Natural killer cell (primary cell): ENCODE measurements around the gene TBCEL. TPM values are rescaled to one million over a fixed set of nuclear protein-coding genes. Genes with fewer than 3 reads are reported as not detected.

Experiments used
- ATAC-seq, 3 donors: fragments of 150-1000 bp in 2 of 3; fragments of 200-7000 bp in 1 of 3; cut with Tn5 transposase; 1 replicate in 1 of 3; 2 replicates in 2 of 3; pipeline ENCODE4 v1.10.0; 2021; ENCODE audit warnings: mild to moderate bottlenecking in 2 of 3, moderate library complexity in 2 of 3
- DNase-seq, 2 donors: peaks; one replicate each; pipeline versions ENCODE4 v3.0.0 to v3.0.0-alpha.2; 2013 to 2021; ENCODE audit warnings: mixed read lengths in 1 of 2
- H3K27ac ChIP-seq: one replicate; pipeline ENCODE4 v1.5.1; 2013; ENCODE audit warnings: mild to moderate bottlenecking, low read length
- H3K27me3 ChIP-seq: one replicate; pipeline ENCODE4 v1.6.1; 2013; ENCODE audit warnings: low read length; ENCODE audit not compliant: control insufficient read depth, insufficient read depth
- H3K36me3 ChIP-seq: one replicate; pipeline ENCODE4 v1.6.1; 2013; ENCODE audit warnings: low read length; ENCODE audit not compliant: control insufficient read depth, insufficient read depth
- H3K4me1 ChIP-seq: one replicate; pipeline ENCODE4 v1.6.1; 2013; ENCODE audit warnings: low read length; ENCODE audit not compliant: control insufficient read depth, insufficient read depth
- H3K4me3 ChIP-seq: one replicate; pipeline ENCODE4 v1.5.1; 2013; ENCODE audit warnings: low read length
- H3K9me3 ChIP-seq: one replicate; pipeline ENCODE4 v1.6.1; 2013; ENCODE audit warnings: low read length; ENCODE audit not compliant: control insufficient read depth, insufficient read depth
- H3K27ac Mint-ChIP-seq, 2 donors: one replicate each; pipeline ENCODE4 v1.8.0; 2022; ENCODE audit warnings: mild to moderate bottlenecking in 2 of 2, mixed read lengths in 2 of 2, moderate library complexity in 1 of 2
- H3K27me3 Mint-ChIP-seq, 2 donors: one replicate each; pipeline ENCODE4 v1.8.0; 2022; ENCODE audit warnings: low read depth in 2 of 2, mixed read lengths in 2 of 2
- H3K36me3 Mint-ChIP-seq: one replicate; pipeline ENCODE4 v1.8.0; 2022; ENCODE audit warnings: mixed read lengths
- H3K4me1 Mint-ChIP-seq, 2 donors: one replicate each; pipeline ENCODE4 v1.8.0; 2022; ENCODE audit warnings: mixed read lengths in 2 of 2
- H3K4me3 Mint-ChIP-seq: one replicate; pipeline ENCODE4 v1.8.0; 2022; ENCODE audit warnings: mild to moderate bottlenecking, moderate library complexity, mixed read lengths
- H3K9me3 Mint-ChIP-seq, 2 donors: one replicate each; pipeline ENCODE4 v1.8.0; 2022; ENCODE audit warnings: mixed read lengths in 2 of 2
- WGBS: methylation state at CpG from one replicate; pipeline ENCODE4 v1.1.7; 2013; ENCODE audit warnings: missing lambda C conversion rate; ENCODE audit not compliant: insufficient coverage; 5-methylcytosine and 5-hydroxymethylcytosine counted together
- intact Hi-C: fragments of 100-400 bp; cut with micrococcal nuclease; formaldehyde crosslinking; loops from one replicate; pipeline ENCODE4 v1.14.2; 2022
- total RNA-seq, 4 donors: library from RNA; stranded (reverse); fragments of 120-200 nt in 1 of 4; gene quantifications; one replicate each; pipeline versions ENCODE4 v1.2.3 to v1.2.4, GENCODE V29; 2013 to 2022
- TF ChIP-seq, protein P1 (sequence below): fragments of 200-600 bp; IDR thresholded peaks from one replicate; pipeline ENCODE4 v1.8.0; 2022; ENCODE audit warnings: antibody characterized with exemption

TBCEL gene
- total RNA-seq, 3 donors from 2014 or later (not counting 1 experiment from before 2014, with no cell fraction given) = 34.0 to 40.2 (median 37.9) TPM

DNA sequence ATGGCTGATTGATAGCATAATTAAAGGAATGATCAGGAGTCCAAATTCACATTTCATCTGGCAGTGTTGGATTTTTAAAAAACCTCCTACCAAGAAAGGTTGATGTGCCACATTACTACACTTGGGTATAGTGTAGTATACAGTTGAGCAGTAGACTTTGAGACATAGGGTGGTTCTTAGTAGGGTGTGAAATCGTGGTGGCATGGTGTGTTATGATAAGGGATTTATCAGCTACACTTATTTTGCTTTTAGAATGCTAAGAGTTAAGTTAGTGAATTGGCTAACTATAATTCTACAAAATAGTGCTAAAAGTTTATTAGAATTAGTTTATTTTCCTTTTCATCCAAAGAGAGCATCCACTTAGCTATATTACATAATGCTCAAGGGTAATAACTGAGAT, 13.1 kb downstream of the TBCEL start:
- H3K9me3 ChIP-seq = no peaks in the 10 kb centered on the region
- no peaks in the 10 kb centered on the region for H3K36me3 Mint-ChIP-seq
- H3K27ac ChIP-seq = no peak overlapping the region
- no peaks in the 10 kb centered on the region for H3K27me3 ChIP-seq
- TF ChIP-seq, protein P1, sequence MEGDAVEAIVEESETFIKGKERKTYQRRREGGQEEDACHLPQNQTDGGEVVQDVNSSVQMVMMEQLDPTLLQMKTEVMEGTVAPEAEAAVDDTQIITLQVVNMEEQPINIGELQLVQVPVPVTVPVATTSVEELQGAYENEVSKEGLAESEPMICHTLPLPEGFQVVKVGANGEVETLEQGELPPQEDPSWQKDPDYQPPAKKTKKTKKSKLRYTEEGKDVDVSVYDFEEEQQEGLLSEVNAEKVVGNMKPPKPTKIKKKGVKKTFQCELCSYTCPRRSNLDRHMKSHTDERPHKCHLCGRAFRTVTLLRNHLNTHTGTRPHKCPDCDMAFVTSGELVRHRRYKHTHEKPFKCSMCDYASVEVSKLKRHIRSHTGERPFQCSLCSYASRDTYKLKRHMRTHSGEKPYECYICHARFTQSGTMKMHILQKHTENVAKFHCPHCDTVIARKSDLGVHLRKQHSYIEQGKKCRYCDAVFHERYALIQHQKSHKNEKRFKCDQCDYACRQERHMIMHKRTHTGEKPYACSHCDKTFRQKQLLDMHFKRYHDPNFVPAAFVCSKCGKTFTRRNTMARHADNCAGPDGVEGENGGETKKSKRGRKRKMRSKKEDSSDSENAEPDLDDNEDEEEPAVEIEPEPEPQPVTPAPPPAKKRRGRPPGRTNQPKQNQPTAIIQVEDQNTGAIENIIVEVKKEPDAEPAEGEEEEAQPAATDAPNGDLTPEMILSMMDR = no peak
- H3K9me3 Mint-ChIP-seq = no peaks in the 10 kb centered on the region
- H3K4me1 ChIP-seq = no peaks in the 10 kb centered on the region
- H3K4me3 Mint-ChIP-seq = no peak overlapping the region
- H3K4me3 ChIP-seq = no peak overlapping the region
- intact Hi-C loops = no loop called here
- no peaks in the 10 kb centered on the region for H3K36me3 ChIP-seq
- WGBS = 100% methylated on average over 1 of the region's 1 CpG
- H3K4me1 Mint-ChIP-seq = peaks cover 15 to 41% of the 10 kb centered on the region in 2 donors
- no peak for DNase-seq
- H3K27me3 Mint-ChIP-seq = no peaks in the 10 kb centered on the region
- no peak for ATAC-seq
- no peak overlapping the region for H3K27ac Mint-ChIP-seq

DNA sequence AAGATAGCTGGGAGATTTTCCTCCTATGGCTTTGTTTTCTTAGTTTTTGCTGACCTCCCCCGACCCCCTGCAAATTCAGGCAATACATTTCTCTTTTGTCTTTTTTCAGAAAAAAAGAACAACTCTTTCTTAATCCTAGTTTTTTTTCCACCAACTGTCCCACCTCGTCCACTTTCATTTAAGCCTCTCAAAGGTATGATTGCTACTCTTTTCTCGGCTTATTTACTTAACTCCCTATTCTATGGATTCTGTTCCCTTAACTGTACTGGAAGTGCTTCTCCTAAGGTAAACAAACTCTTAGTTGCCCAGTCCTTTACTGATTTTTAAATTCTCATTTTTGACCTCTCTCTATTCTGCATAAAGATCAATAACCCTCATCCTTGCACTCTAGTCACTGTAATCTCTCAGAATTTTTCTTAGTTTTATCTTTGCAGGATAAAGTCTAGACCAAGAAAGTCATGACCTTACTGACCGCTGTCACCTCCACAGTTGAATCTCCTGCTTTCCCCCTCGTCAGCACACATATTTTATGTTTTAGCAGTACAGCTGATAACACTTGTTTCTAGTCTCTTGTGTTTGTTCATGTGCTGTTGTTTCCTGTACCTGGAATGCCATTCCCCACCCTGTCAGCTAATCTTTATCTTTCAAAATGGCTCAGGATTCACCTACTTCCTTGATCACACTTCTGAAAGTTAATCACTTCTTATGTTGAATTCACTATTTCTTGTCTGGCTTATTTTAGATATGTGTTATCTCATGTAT, 14.9 kb downstream of the TBCEL start:
- Mint-ChIP-seq H3K36me3 (no peaks in the 10 kb centered on the region), H3K9me3 (no peaks in the 10 kb centered on the region), H3K4me1 (peaks cover 15 to 47% of the 10 kb centered on the region in 2 donors), H3K27me3 (no peaks in the 10 kb centered on the region), H3K4me3 (no peak overlapping the region), H3K27ac (no peak overlapping the region)
- Histone ChIP-seq H3K4me3 (no peak overlapping the region), H3K9me3 (no peaks in the 10 kb centered on the region), H3K4me1 (no peaks in the 10 kb centered on the region), H3K36me3 (no peaks in the 10 kb centered on the region), H3K27me3 (no peaks in the 10 kb centered on the region), H3K27ac (no peak overlapping the region)
- ATAC-seq = no peak
- intact Hi-C loops = no loop called here
- TF ChIP-seq, protein P1 = no peak
- DNase-seq = no peak
- 96% methylated on average over 5 of the region's 5 CpGs for WGBS

DNA sequence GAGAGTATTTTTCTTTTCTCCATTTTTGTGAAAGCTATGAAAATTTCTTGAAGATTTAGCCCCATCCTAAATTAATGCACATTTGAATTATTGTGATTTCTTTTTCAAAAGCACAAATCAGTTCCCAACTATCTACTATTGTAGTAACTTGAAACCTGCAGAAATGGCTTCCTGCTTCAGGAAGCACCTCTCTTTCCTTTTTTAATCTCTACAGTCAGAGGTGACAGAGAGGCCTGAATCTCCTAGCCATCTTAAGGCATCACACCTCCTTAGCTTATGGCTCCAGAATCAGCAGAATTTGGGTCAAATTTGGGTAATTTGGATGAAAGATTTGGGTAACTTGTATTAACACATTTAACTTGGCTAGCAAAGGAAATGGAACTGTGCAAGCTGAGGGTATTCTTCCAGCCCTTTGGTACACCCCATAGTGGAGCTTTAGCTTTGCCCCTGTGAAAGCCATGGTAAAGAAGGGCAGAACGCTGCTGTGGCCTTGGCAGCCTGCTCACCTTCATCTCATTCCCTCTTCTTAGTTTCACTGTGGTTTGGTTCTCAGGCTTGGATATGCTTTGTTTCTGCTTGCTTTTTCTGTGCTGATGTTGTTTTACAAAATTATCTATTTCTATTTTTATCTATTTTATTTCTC, 16.2 kb downstream of the TBCEL start:
- TF ChIP-seq, protein P1 = no peak
- no peaks in the 10 kb centered on the region for H3K27me3 Mint-ChIP-seq
- H3K4me3 ChIP-seq = no peak overlapping the region
- H3K27ac Mint-ChIP-seq = no peak overlapping the region
- H3K9me3 Mint-ChIP-seq = no peaks in the 10 kb centered on the region
- H3K27me3 ChIP-seq = no peaks in the 10 kb centered on the region
- peaks cover 15 to 54% of the 10 kb centered on the region in 2 donors for H3K4me1 Mint-ChIP-seq
- ATAC-seq (no peak), DNase-seq (no peak)
- H3K27ac ChIP-seq = no peak overlapping the region
- no peaks in the 10 kb centered on the region for H3K4me1 ChIP-seq
- intact Hi-C loops = no loop called here
- no peaks in the 10 kb centered on the region for H3K36me3 ChIP-seq
- no peaks in the 10 kb centered on the region for H3K9me3 ChIP-seq
- no peaks in the 10 kb centered on the region for H3K36me3 Mint-ChIP-seq
- H3K4me3 Mint-ChIP-seq = no peak overlapping the region
- WGBS = 89% methylated on average over 1 of the region's 1 CpG
